Measurements from ENCODE around the gene ADAMTS18. TPM values are rescaled to one million over a fixed set of nuclear protein-coding genes. Genes with fewer than 3 reads are reported as not detected.
A peak's percentile ranks its signal among the peaks of the same experiment; 100 is the strongest.

ADAMTS18 gene
- polyA plus RNA-seq, 2 of the 4 experiments (the other 2 are of a cell fraction) = 0.03 TPM; not detected in 1

- POLR2A ChIA-PET = interaction anchor here (0.6 kb wide), 1 partner anchor 9 kb away, joined by 3 read pairs; no protein-coding TSS in a partner anchor
- no peak overlapping the region for H3K4me3 ChIP-seq
- ATAC-seq = peak; percentile 86 to 90
- H3K9me3 ChIP-seq = no peaks in the 10 kb centered on the region
- H3K27ac ChIP-seq = peak overlapping the region; percentile 71 to 85
- CTCF ChIA-PET = interaction anchor here (1.3 to 5.9 kb wide), 3 partner anchors 7 to 294 kb away, joined by 5 to 31 read pairs (median 28); no protein-coding TSS in a partner anchor
- H3K4me2 ChIP-seq = peak overlapping the region; percentile 61
- 9% methylated on average over 2 of the region's 2 CpGs for WGBS (ENCODE audit: missing lambda C conversion rate)
- H3K4me1 ChIP-seq = peaks cover 38% of the 10 kb centered on the region
- DNase-seq (ENCODE audit: low read depth in 1 of 2, low spot score in 1 of 2) = peak; percentile 20 to 88
- FAIRE-seq = peak; percentile 92
- no peak for TF ChIP-seq CHD4 (IDR thresholded peaks at IDR 0.05; ENCODE audit: borderline replicate concordance)
- no peak for TF ChIP-seq EHMT2 (IDR thresholded peaks at IDR 0.05; ENCODE audit: low read depth)
- no peak for TF ChIP-seq SREBF2 (IDR thresholded peaks at IDR 0.05)
- TF ChIP-seq ZC3H11A (IDR thresholded peaks at IDR 0.05) = no peak
- peak; percentile 85 for TF ChIP-seq GATA3 (IDR thresholded peaks at IDR 0.05; ENCODE audit: borderline replicate concordance)
- TF ChIP-seq HOXB13 (CRISPR knock-in tag; IDR thresholded peaks at IDR 0.05; ENCODE audit: low read depth) = no peak
- no peak for TF ChIP-seq HOXB5 (CRISPR knock-in tag; IDR thresholded peaks at IDR 0.05)
- no peak for TF ChIP-seq FOXS1 (CRISPR knock-in tag; IDR thresholded peaks at IDR 0.05)
- no peak for TF ChIP-seq NFE2L2 (conservative IDR thresholded peaks at IDR 0.05; ENCODE audit: low read length)
- TF ChIP-seq PBX3 (IDR thresholded peaks at IDR 0.05) = 0 out of 2 replicates have a peak, but pooled peaks have one; percentile 29
- TF ChIP-seq NR3C1 (IDR thresholded peaks at IDR 0.05) = no peak
- no peak for TF ChIP-seq RCOR1 (IDR thresholded peaks at IDR 0.05; ENCODE audit: low read depth, low read length)
- no peak for TF ChIP-seq FOSB (CRISPR knock-in tag; IDR thresholded peaks at IDR 0.05)
- peak; percentile 82 for TF ChIP-seq JUNB (IDR thresholded peaks at IDR 0.05)
- peak; percentile 59; the same call in 1 of the 2 replicates for TF ChIP-seq USF2 (IDR thresholded peaks at IDR 0.05)
- TF ChIP-seq RAD21 (conservative IDR thresholded peaks at IDR 0.05 in 1 of 2, IDR thresholded peaks at IDR 0.05 in 1 of 2) = peak in 1 of 2 experiments; percentile 34; a peak in 2 of 5 replicates
- no peak for TF ChIP-seq RNF2 (IDR thresholded peaks at IDR 0.05; ENCODE audit: borderline replicate concordance, low read depth)
- TF ChIP-seq HMGXB4 (CRISPR knock-in tag; IDR thresholded peaks at IDR 0.05; ENCODE audit: borderline replicate concordance) = no peak
- TF ChIP-seq SMC3 (IDR thresholded peaks at IDR 0.05) = peak; percentile 25; the same call in 2 of the 3 replicates
- peak; percentile 48 to 58; a peak in 2 of 5 replicates for TF ChIP-seq JUN (IDR thresholded peaks at IDR 0.05)
- TF ChIP-seq BHLHE40 (IDR thresholded peaks at IDR 0.05; ENCODE audit: low read depth, low read length) = no peak
- TF ChIP-seq E2F6 (IDR thresholded peaks at IDR 0.05; ENCODE audit: borderline replicate concordance, low read depth) = no peak
- no peak for TF ChIP-seq ELK1 (IDR thresholded peaks at IDR 0.05; ENCODE audit: low read depth, low read length)
- peak; percentile 58 to 71; a peak in 4 of 5 replicates for TF ChIP-seq EP300 (IDR thresholded peaks at IDR 0.05)
- TF ChIP-seq CHD2 (IDR thresholded peaks at IDR 0.05; ENCODE audit: low read length, partially characterized antibody) = no peak
- TF ChIP-seq CTCF (IDR thresholded peaks at IDR 0.05) = no peak
- no peak for TF ChIP-seq ATOH8 (CRISPR knock-in tag; IDR thresholded peaks at IDR 0.05; ENCODE audit: low read depth)
- TF ChIP-seq REST (IDR thresholded peaks at IDR 0.05) = no peak
- TF ChIP-seq POLR2A (IDR thresholded peaks at IDR 0.05; ENCODE audit: low read length) = no peak
Observed at GRCh38 chr16:77289331-77289809, 145.5 kb downstream of the ADAMTS18 start.
